Measurements from ENCODE around the gene CLDN10. TPM values are rescaled to one million over a fixed set of nuclear protein-coding genes. Genes with fewer than 3 reads are reported as not detected.

CLDN10 gene
- total RNA-seq, 1 experiment from 2014 or later, result not detected

- DNase-seq (ENCODE audit: low spot score), result no peak
- in situ Hi-C loops (cut with HindIII; ENCODE audit: low sequenced_read_pairs), result loop anchor here (10.0 kb wide), 1 partner anchor 249 kb away; no protein-coding TSS in a partner anchor
Observed at GRCh38 chr13:95585867-95586266, 33.3 kb downstream of the CLDN10 start.

DNA sequence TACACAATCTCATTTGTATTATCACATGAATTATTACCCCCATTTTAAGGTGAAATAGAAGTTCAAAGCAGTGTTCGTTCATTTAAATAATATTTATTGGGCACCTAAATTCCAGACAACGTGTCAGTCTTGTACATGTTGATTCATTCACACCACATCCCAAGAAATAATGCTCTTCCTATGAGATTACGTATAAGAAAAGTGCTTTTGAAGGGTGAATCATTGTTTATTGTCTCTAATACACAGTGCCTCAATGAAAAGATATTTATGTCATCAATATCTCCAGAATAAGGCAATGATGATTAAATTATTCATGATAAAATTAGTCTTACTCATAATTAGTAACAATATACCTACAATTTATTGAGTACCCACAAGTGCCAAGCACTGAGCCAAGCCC, 35.6 kb downstream of the CLDN10 start:
- DNase-seq (ENCODE audit: low spot score), result no peak
- in situ Hi-C loops (cut with HindIII; ENCODE audit: low sequenced_read_pairs), result loop anchor here (10.0 kb wide), 1 partner anchor 247 kb away; no protein-coding TSS in a partner anchor

DNA sequence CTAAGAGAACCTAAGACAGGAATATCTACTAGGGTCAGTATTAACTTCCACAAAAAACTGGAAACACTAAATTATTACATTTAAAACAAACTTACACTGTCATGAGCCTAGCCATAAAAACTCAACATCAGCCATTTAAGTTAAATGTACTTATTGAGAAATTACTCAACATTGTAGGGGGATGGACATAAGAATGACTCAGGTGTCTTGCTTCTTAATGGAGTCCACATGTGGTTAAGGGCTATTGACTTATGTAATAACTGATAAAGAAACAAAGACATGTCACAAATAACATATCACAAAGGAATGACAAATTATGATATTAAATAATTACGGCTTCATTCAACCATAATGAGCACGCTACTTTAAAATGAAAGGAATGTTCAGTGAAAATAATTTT, 36.2 kb downstream of the CLDN10 start:
- in situ Hi-C loops (cut with HindIII; ENCODE audit: low sequenced_read_pairs), result loop anchor here (10.0 kb wide), 1 partner anchor 246 kb away; no protein-coding TSS in a partner anchor

GRCh38 chr13:95593462-95593861, 40.9 kb downstream of the CLDN10 start:
- DNase-seq (ENCODE audit: low spot score), result no peak
- in situ Hi-C loops (cut with HindIII; ENCODE audit: low sequenced_read_pairs), result no loop called here

More for the DNA sequence above, 36.2 kb downstream of the CLDN10 start:
- DNase-seq (ENCODE audit: low spot score), result no peak

DNA sequence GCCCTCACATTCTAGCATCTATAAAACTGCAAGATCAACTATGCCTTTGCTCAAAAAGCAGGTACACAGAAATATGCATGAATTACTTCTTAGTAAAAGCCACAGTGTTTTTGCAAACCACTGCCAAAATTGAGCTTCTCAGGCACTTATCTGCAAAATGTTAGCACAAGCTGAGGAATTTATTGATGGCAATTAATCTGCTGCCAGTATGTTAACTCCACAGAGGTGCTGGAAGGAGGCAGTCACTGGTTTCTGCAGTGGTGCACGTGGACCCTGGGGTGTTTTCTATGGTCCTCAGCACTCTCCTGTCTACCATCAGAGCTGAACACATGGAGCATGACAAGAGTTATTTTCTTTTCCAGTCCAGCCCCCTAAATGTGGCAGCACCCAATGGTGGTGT, 44.2 kb downstream of the CLDN10 start:
- DNase-seq (ENCODE audit: low spot score), result no peak
- in situ Hi-C loops (cut with HindIII; ENCODE audit: low sequenced_read_pairs), result no loop called here

GRCh38 chr13:95601216-95601615, 48.7 kb downstream of the CLDN10 start:
- in situ Hi-C loops (cut with HindIII; ENCODE audit: low sequenced_read_pairs), result no loop called here
- DNase-seq (ENCODE audit: low spot score), result no peak

DNA sequence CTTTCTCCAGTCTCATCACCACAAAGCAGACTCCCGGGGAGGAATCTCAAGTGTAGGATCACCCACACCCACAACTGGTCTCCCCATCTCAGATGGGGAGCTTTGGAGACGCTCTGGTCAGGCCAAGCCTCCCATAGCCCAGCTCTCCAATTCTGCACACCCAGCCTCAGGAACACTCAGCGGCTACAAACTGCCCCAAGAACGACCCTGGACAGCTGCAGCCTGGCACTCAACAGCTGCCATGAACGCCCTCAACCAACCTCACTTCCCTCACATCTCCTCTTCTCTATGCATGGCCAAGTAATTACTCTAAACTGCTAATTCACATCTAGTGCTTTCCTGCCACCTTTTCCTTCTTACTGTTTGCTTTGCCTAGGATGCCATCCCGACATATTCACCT, 49.4 kb downstream of the CLDN10 start:
- no peak for DNase-seq (ENCODE audit: low spot score)
- in situ Hi-C loops (cut with HindIII; ENCODE audit: low sequenced_read_pairs), result no loop called here

- peak; percentile 54 for DNase-seq (ENCODE audit: low spot score)
- in situ Hi-C loops (cut with HindIII; ENCODE audit: low sequenced_read_pairs), result no loop called here
Observed at GRCh38 chr13:95603887-95604555, 51.5 kb downstream of the CLDN10 start.

GRCh38 chr13:95604556-95604915, 52.0 kb downstream of the CLDN10 start:
- in situ Hi-C loops (cut with HindIII; ENCODE audit: low sequenced_read_pairs), result no loop called here

GRCh38 chr13:95605448-95606125, 53.1 kb downstream of the CLDN10 start:
- DNase-seq (ENCODE audit: low spot score), result no peak
- in situ Hi-C loops (cut with HindIII; ENCODE audit: low sequenced_read_pairs), result no loop called here

More at GRCh38 chr13:95604556-95604915, 52.0 kb downstream of the CLDN10 start:
- DNase-seq (ENCODE audit: low spot score), result no peak

- in situ Hi-C loops (cut with HindIII; ENCODE audit: low sequenced_read_pairs), result no loop called here
- DNase-seq (ENCODE audit: low spot score), result no peak
Observed at GRCh38 chr13:95607366-95607765, 54.8 kb downstream of the CLDN10 start.

DNA sequence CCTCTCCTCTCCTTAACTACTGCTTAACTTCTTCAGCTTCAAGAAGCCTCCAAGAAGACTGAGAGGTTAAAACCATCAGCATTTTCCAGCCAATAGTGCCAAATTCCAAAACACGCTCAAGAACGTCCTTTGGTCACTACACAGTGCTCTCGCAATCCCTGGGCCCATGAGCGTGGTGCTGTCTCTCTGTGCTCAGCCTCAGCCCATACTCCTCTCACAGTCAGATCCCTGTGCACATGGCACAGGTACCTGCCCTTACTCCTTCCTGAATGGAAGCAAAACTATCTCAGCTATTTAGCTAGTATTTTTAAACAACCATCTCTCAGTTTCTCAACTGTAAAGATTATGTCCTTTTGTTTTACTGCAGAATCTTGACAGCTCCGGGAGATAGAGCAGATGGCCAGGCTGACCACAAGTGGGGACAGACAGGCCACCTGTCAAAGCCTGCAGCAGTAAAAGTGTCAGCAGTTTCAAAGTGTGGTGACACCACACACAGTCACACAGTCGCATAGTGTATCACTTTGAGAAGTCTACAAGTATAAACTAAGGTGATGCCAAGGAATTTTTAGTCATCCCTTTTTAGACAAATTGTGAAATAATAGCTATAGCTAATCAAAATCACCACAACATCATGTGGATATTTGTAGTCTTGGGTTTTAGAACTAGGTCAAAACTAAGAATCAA, 56.3 kb downstream of the CLDN10 start:
- in situ Hi-C loops (cut with HindIII; ENCODE audit: low sequenced_read_pairs), result no loop called here
- peak; percentile 27 for DNase-seq (ENCODE audit: low spot score)

- DNase-seq (ENCODE audit: low spot score), result no peak
- in situ Hi-C loops (cut with HindIII; ENCODE audit: low sequenced_read_pairs), result no loop called here
Observed at GRCh38 chr13:95614641-95615245, 62.2 kb downstream of the CLDN10 start.

- in situ Hi-C loops (cut with HindIII; ENCODE audit: low sequenced_read_pairs), result no loop called here
- DNase-seq (ENCODE audit: low spot score), result no peak
Observed at GRCh38 chr13:95615539-95615938, 63.0 kb downstream of the CLDN10 start.

DNA sequence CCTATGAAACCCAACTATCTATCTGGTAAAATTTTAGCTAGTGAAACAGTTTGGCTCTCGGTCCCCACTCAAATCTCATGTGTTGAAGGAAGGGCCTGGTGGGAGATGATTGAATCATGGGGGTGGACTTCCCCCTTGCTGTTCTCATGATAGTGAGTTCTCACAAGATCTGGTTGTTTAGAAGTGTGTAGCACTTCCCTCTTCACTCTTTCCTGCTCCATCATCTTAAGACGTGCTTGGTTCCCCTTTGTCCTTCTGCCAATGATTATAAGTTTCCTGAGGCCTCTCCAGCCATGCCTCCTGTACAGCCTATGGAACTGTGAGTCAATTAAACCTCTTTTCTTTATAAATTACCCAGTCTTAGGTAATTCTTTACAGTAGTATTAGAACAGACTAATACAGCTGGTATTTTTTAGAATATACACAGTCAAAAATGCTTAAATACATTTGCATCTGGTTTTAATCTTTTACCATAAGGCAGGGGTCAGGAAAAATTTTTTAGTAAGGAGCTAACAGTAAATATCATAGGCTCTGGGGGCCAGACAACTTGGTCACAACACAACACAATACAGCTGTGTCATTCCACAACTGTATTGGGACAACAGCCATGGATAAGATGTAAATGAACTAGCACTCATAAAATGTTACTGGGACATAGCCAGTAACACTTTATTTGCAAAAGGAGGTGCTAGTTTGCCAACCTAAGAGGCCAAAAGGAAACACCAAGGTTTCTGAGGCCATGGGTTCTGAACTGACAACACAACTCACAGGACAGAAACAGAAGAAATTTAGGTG, 67.7 kb downstream of the CLDN10 start:
- no peak for DNase-seq (ENCODE audit: low spot score)
- in situ Hi-C loops (cut with HindIII; ENCODE audit: low sequenced_read_pairs), result no loop called here

- DNase-seq (ENCODE audit: low spot score), result peak; percentile 42
- in situ Hi-C loops (cut with HindIII; ENCODE audit: low sequenced_read_pairs), result no loop called here
Observed at GRCh38 chr13:95620825-95621498, 68.4 kb downstream of the CLDN10 start.

- in situ Hi-C loops (cut with HindIII; ENCODE audit: low sequenced_read_pairs), result no loop called here
- no peak for DNase-seq (ENCODE audit: low spot score)
Observed at GRCh38 chr13:95623141-95623540, 70.6 kb downstream of the CLDN10 start.

GRCh38 chr13:95624020-95624419, 71.5 kb downstream of the CLDN10 start:
- DNase-seq (ENCODE audit: low spot score), result peak; percentile 49
- in situ Hi-C loops (cut with HindIII; ENCODE audit: low sequenced_read_pairs), result no loop called here

DNA sequence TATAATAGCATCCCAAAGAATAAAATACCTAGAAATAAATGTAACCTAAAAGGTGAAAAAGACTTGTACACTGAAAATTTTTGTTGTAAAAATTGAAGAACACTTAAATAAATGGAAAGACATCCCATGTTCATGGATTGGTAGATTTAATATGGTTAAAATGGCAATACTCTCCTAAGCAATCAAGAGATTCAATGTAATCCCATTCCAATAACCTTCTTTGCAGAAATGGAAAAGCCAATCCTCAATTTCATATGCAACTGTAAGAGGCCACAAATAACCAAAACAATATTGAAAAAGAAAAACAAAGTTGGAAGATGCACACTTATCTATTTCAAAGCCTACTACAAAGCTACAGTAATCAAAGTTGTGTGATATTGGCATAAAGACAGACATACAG, 74.2 kb downstream of the CLDN10 start:
- in situ Hi-C loops (cut with HindIII; ENCODE audit: low sequenced_read_pairs), result no loop called here
- no peak for DNase-seq (ENCODE audit: low spot score)
